Inflammatory macrophage treated with lipopolysaccharide for 4 hours (primary cell): ENCODE results near the gene SLC52A1.

Source experiments
- DNase-seq: peaks from one replicate; pipeline ENCODE4 v3.0.0-alpha.2; 2020

SLC52A1 gene

DNA sequence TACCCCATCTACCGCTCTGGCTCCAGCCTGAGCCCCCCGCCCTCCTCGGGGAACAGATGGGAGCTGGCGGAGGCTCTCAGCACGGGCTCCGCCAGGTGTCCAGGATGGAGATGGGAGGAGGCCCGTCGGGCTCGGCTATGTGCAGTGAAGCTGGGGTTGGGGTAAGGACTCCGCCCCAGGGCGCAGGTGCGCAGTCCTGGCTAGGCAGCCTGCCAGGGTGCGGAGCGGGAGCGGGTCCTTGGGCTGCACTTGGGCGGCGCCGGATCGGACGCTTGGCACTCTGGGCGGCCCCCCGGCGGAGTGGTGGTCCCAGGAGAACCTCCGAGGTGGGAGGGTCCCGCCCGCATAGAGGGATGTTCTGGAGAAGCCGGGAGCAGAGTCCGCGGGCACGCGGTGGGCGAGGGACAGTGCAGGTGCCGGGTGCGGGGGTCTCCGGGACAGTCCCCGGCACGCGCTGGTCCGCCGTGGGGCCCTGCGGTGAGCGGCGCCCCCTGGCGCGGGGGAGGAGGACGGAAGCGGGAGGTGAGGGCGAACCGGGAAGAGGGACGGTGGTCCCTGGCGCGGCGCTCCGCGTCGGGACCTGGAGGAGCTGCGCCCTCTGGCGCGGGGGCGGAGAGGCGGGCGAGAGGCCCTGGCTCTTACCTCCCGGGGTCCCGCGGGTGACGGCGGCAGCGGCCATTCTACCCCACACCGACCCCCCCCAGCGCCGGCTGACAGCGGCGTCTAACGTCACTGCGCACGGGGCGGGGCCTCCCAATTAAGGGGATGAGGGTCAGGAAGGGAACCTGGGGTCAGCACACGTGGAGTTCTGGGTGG lies 48.1 kb downstream of the SLC52A1 start, which contains the start of gene CAMTA2:
Gene CAMTA2, minus strand, starts transcription at position 725 of the 816 bp plus-strand sequence. CDS start 1,453 bp downstream, outside the sequence.
- DNase-seq, result peak; percentile 82

- DNase-seq, result peak; percentile 29
Observed at GRCh38 chr17:4986403-4986802, 48.8 kb downstream of the SLC52A1 start.
